ACHN (cell line): ENCODE data around the gene ADGRF1.
A peak's percentile ranks its signal among the peaks of the same experiment; 100 is the strongest.
"Not testable (repeated sequence)": the region's sequence is repeated elsewhere in the genome, so short reads cannot be mapped to it uniquely, and the experiment has no call there.

Source experiments
- DNase-seq: peaks from one replicate; pipeline ENCODE4 v3.0.0-alpha.2; 2015
- in situ Hi-C: cut with HindIII; loops from 2 replicates; pipeline ENCODE4 v1.10.0; 2017; ENCODE audit warnings: low sequenced_read_pairs, low pct_ligation_motif_present, low pct_unique_long_range_greater_than_20kb

ADGRF1 gene

GRCh38 chr6:47042275-47042791, at the start of gene ADGRF1:
TSS of gene ADGRF1 (minus strand) at chr6:47042332. CDS start at chr6:47029061, 13,271 bp downstream.
- DNase-seq = no peak
- in situ Hi-C loops = no loop called here

DNA sequence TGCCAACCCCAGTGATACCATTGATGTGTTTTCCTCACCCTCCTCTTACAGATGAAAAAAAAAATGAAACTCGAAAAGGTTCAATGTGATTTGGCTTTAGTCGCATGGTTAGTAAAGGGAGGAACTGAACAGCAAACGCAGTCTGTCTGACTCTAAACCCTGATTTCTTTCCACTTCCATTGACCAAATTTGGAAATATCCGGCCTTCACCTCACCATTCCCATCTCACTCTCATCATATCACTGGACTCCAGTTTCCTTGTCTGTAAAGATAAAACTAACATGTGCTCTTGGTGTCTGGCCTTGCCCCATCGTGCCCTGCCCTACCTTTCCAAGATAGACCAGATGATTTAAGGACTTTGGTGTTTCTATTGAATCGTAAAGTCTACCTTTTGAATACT, 48.7 kb upstream of the ADGRF1 start:
- DNase-seq = no peak
- in situ Hi-C loops = loop anchor here (25.0 kb wide), 1 partner anchor 221 kb away; the partner anchor contains the start of gene TNFRSF21

DNA sequence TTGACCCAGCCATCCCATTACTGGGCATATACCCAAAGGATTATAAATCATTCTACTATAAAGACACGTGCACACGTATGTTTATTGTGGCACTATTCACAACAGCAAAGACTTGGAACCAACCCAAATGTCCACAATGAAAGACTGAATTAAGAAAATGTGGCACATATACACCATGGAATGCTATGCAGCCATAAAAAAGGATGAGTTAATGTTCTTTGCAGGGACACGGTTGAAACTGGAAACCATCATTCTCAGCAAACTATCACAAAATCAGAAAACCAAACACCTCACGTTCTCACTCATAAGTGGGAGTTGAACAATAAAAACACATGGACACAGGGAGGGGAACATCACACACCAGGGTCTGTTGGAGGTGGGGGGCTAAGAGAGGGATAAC, 47.3 kb upstream of the ADGRF1 start:
- not testable (repeated sequence) for DNase-seq

GRCh38 chr6:47086051-47086770, 44.1 kb upstream of the ADGRF1 start:
- no peak for DNase-seq
- in situ Hi-C loops = loop anchor here (25.0 kb wide), 1 partner anchor 226 kb away; the partner anchor contains the start of gene TNFRSF21

More for the DNA sequence above, 47.3 kb upstream of the ADGRF1 start:
- in situ Hi-C loops = loop anchor here (25.0 kb wide), 1 partner anchor 223 kb away; the partner anchor contains the start of gene TNFRSF21

GRCh38 chr6:47084610-47085009, 42.5 kb upstream of the ADGRF1 start:
- in situ Hi-C loops = loop anchor here (25.0 kb wide), 1 partner anchor 228 kb away; the partner anchor contains the start of gene TNFRSF21
- no peak for DNase-seq

DNA sequence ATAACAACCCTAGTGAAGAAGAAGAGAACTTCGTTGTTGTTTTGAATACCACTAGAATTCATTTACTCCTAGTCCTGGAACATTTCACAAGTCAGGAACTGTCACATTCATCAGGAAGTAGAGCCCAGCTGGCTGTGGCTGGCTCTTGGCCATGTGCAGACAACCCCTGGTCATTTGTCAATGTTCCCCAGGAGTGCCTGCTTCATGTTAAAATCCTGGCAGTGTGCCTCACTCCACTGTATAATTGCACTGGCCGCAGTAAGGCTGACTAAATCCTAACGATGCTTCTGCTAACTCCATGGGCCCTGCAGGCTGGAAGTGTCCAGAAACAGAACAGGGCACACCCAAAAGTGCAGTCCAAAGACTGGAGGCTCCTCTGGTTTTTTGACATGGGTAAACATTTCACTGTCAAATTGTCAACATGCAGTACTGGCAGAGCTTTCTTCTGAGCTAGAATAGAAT, 41.5 kb upstream of the ADGRF1 start:
- no peak for DNase-seq
- in situ Hi-C loops = loop anchor here (25.0 kb wide), 1 partner anchor 229 kb away; the partner anchor contains the start of gene TNFRSF21

DNA sequence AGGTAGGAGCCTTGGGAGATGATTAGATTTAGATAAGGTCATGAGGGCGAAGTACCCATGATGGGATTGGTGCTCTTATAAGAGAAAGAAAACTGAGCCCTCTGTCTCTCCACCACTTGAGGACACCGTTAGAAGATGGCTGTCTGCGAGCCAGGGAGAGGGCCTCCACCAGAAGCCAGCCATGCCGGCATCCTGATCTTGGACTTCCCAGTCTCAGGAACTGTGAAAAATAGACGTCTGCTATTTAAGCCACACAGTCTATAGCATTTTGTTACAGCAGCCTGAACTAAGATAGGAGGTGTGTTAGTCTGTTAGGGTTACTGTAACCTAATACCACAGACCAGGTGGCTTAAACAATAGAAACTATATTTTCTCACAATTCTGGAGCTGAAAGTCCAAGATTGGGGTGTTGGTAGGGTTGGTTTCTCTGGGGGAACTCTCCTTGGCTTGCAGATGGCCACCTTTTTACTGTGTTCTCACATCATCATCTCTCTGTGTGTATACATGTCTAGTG, 38.0 kb upstream of the ADGRF1 start:
- in situ Hi-C loops = loop anchor here (25.0 kb wide), 1 partner anchor 232 kb away; the partner anchor contains the start of gene TNFRSF21
- no peak for DNase-seq

GRCh38 chr6:47079638-47080037, 37.5 kb upstream of the ADGRF1 start:
- in situ Hi-C loops = loop anchor here (25.0 kb wide), 1 partner anchor 233 kb away; the partner anchor contains the start of gene TNFRSF21
- DNase-seq = no peak

- in situ Hi-C loops = loop anchor here (25.0 kb wide), 1 partner anchor 233 kb away; the partner anchor contains the start of gene TNFRSF21
- DNase-seq = no peak
These were observed 36.9 kb upstream of the ADGRF1 start for GRCh38 chr6:47078991-47079390.

GRCh38 chr6:47076422-47077344, 34.6 kb upstream of the ADGRF1 start:
- in situ Hi-C loops = loop anchor here (25.0 kb wide), 1 partner anchor 236 kb away; the partner anchor contains the start of gene TNFRSF21
- no peak for DNase-seq

- in situ Hi-C loops = loop anchor here (25.0 kb wide), 1 partner anchor 236 kb away; the partner anchor contains the start of gene TNFRSF21
These were observed 33.7 kb upstream of the ADGRF1 start for GRCh38 chr6:47075741-47076421.

GRCh38 chr6:47075168-47075567, 33.0 kb upstream of the ADGRF1 start:
- in situ Hi-C loops = loop anchor here (25.0 kb wide), 1 partner anchor 237 kb away; the partner anchor contains the start of gene TNFRSF21
- no peak for DNase-seq

More at GRCh38 chr6:47075741-47076421, 33.7 kb upstream of the ADGRF1 start:
- DNase-seq = no peak

GRCh38 chr6:47073125-47074110, 31.3 kb upstream of the ADGRF1 start:
- DNase-seq = peak; percentile 8
- in situ Hi-C loops = no loop called here

DNA sequence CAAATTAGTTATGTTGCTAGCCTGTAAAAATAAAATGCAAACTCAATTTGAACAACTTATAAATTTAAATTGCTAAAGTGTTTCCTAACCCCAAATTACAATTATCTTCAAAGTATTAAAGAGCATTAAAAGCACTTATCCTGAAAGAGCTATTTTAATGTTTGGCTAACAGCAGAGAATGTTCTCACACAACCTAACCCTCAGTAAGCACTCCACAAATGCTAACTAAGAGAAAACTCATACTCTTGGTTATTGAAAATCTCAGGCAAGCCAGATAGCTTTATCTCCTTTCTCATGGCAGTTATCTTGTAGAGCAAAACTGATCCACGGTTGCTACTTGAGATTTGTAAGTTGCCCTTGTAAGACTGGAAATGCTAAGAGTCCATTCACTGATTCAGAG, 30.5 kb upstream of the ADGRF1 start:
- DNase-seq = no peak
- in situ Hi-C loops = no loop called here

GRCh38 chr6:47071681-47072080, 29.5 kb upstream of the ADGRF1 start:
- in situ Hi-C loops = no loop called here
- no peak for DNase-seq

DNA sequence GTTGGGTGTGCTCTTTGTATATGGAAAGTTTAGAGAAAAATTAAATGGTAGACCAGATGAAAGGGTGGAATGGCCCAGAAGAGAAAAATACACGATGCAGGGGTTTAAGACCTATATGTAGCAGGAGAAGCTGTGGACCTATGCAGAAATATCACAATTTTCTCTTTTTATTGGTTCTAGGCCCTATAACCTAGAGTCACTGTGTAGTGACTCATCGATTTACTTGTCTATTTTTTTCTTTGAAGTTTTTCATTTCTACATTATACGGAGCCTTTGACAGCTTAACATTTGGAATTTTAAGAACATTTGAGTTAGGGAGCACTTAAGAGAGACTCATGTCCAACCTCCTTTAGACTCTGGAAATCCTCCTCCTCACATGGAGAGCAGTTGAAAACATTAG, 28.3 kb upstream of the ADGRF1 start:
- DNase-seq = no peak
- in situ Hi-C loops = no loop called here
